IPS DF 4.7 (cell line): Measurements from ENCODE around the gene ARHGAP36.

Experiments
- DNase-seq: peaks from one replicate; pipeline ENCODE4 v3.0.0-alpha.2; 2013; ENCODE audit warnings: low spot score; ENCODE audit errors: extremely low read depth

The ARHGAP36 gene, protein sequence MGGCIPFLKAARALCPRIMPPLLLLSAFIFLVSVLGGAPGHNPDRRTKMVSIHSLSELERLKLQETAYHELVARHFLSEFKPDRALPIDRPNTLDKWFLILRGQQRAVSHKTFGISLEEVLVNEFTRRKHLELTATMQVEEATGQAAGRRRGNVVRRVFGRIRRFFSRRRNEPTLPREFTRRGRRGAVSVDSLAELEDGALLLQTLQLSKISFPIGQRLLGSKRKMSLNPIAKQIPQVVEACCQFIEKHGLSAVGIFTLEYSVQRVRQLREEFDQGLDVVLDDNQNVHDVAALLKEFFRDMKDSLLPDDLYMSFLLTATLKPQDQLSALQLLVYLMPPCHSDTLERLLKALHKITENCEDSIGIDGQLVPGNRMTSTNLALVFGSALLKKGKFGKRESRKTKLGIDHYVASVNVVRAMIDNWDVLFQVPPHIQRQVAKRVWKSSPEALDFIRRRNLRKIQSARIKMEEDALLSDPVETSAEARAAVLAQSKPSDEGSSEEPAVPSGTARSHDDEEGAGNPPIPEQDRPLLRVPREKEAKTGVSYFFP

DNA sequence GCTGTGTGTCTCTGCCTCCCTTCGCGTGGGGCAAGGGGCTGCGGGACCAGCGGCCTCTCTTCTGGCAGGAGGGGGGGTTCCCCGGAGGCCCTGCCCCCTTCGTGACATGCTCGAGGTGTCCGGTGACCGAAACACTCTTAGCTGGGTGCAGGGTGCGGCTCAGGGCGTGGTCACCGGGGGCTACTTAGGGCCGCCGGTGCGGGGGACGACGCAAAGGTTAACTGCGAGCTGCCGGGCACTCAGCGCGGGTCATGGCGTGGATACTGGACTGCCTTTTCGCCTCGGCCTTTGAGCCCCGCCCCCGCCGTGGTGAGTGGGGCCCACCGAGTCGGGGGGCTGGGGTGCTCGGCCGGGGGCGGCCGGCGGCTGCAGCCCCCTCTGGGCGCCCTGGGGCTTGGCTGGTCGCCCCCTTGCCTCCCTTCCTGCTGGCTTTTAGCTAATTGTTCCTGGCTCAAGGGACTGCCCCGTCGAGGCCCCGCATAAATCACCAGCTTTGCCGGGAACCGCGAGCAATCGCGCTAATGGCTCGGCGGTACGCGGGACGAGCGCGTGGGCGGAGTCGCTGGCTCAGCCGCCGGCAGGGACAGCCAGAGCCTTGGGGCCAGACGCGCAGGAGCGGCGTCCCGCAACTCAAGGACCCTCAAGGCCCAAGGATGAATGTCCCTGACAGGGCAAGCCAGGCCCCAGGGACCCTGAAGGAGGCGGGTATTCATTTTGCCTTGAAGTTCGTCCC, at the start of gene ARHGAP36:
Gene ARHGAP36, plus strand, starts transcription at position 211 of the 733 bp plus-strand sequence. CDS start 23,320 bp downstream, outside the sequence.
- DNase-seq, result no peak

DNA sequence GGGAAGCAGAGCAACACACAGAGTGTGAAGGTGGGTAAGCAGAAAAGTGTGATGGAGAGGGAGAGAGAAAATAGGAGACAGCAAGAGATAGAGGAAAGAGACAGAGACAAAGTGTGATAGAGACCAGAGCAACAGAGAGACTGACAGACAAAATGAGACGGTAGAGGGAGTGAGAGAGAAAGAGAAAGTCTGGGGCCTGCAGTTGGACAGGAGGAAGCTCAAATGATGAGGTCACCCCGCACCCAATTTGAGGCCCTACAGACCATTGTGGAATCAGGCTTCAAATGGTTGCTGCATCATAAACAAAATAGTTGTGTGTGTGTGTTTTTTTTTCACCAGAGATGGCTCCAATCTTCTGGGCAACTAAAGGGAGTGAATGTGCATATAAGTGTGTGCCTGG, 48.0 kb upstream of the ARHGAP36 start:
- no peak for DNase-seq

DNA sequence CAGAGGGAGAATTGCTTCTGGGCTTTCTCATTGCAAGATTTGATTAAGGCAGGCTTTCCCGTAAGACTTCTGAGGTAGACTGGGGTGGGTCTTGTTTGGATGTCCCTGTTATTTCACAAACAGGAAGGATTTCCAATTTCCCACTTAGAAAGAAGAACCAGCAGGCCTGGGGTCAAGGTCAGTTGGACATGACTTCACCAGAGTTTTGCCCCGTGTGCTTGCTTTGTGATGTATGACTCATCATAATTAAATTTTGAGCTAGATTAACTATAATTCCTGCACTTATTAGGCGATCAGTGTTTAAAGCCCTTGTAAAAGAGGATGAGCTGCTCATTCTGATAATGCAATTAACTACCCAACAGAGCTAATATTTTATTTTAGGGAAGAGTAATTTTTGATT, 32.8 kb upstream of the ARHGAP36 start:
- DNase-seq, result no peak

DNA sequence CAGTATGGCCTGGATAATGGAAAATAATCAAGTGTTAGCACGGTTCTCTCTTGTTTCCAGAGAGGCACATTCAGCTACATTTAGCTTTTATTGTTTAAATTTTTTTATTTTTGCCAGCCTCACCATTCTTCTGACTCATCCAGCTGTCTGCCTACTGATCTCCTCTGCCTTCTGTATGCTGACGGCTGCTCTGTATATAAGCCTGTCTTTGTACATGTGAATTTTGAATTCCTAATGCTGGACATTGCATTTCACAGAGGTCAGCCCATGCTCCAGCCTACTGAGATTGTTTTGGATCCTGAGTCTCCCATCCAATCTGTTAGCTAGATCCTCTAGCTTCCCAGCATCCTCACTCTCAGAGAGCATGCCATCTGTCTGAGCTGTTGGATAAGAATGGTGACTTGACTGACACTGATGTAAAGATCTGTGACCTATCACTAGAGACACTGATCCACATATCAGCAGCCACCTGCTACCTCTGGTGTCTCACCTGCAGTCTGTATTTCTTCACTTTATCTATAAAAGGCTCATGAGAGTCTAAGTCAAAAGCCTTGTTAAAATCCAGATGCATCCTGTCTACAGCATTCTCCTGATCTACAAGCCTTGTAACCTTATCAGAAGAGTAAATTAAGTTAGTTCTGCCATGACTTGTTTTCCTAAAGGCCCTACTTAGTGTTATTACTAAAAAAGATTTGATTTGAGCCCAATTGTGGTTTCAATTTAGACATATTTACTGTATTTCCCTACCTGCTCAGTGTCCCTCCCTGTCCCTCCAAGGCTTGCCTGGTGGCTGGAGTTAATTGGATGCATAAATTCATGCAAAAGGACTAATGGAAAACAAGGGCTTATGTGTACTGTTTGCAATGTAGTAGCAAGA, 25.6 kb upstream of the ARHGAP36 start:
- DNase-seq, result no peak

DNA sequence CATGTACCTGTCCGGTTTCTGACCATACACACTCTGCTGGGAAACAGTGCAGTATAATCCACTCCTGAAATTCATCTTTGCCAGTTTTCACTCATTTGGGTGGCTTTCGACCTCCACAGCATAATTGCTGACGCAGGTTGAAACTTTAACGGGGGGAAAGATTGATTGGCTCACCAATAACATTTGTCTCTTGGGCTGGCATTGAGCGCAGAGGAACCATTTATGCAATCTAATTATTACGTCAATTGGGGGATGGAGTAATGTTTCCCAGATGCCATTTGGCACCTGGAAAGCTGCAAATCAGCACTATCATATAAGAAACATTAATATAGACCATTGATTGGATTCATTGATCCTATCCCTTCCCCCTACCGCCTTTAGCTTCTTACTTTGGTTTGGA, 24.1 kb upstream of the ARHGAP36 start:
- DNase-seq, result no peak

DNA sequence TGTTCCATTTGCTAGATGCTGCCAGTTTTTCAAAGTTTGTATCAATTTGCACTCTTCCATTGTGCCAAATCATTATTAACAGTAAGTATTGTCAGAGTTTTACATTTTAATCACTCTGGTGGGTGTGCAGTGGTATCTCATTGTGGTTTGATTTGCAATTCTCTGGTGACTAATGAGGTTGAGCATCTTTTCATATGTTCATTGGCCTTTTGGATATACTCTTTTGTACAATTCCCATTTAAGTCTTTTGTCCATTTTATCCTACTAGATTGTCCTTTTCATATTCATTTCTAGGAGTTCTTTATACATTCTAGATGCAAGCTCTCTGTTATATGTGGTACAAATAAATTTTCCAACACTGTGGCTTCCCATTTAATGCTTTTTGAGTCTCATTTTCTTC, 17.4 kb upstream of the ARHGAP36 start:
- no peak for DNase-seq

DNA sequence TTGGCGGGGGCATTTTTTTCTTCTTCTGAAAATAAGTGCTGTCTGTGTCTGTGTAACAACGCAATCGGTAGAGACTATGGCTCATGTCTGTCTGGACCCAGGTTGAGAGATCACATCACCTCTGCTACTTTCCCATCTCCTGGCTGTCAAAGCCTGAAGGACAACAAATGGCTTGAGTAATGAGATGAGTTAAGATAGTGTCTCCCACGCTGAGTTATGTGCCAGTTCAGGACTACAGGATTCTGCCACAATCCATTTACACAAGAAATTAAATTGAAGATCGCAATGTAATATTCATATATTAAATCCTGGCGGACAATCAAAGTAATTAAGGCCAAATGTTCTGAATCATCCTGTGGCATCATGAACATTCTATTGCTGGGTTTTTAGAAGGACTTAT, 16.5 kb upstream of the ARHGAP36 start:
- no peak for DNase-seq

DNA sequence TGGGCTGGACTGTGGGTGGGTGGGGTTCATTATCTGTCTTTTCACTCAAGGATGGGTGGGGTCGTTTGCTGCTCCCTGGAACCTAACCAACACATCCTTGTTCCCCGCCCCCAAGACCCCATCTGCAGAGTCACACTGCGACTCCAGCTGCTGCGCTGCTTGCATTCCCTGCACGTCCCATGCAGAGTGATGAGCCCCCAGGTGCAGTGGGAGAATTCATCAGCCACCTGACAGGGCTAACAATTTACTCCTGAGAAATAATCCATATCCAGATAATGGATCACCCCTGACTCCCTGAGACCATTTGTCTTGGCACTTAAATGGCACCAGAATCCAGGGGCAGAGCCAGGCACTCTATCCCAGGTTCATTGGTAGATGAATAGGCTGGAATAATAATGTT, 12.4 kb upstream of the ARHGAP36 start:
- DNase-seq, result no peak

DNA sequence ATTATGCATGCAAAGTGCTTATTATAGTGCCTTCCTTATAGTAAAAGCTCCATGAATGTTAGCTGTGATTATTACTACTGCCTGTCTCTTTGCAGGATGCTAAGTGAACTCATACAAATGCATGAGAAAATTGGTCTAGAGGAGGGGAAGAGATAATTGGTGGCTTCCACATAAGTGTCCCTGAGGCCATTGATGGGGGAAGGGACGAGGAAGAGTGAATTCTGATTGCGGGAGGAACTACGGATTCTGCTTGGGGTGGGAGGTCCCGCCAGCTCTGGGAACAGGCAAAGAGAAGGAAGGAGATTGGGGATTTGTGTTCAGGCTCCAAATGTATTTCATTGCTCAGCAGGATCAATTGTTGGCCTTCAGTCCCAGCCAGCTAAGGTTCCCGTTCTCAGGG, 11.6 kb upstream of the ARHGAP36 start:
- no peak for DNase-seq

DNA sequence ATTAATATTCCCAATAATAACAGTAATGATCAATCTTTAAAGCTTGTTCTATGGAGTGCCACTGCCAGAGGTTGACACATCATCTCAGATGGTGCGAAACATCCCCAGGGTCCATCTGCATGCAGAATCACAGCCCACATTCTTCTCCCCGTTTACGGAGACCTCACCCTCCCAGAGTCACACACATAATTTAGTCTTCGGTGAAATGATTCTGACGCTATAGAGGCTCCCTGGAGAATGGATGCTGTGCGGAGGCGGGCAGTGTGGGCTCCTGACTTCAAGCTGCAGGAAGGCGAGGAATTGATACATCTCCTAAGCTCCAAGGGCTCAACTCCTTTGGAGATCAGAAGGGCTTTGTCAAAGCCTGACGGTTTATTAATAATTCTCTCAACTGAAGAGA, 11.0 kb upstream of the ARHGAP36 start:
- no peak for DNase-seq

DNA sequence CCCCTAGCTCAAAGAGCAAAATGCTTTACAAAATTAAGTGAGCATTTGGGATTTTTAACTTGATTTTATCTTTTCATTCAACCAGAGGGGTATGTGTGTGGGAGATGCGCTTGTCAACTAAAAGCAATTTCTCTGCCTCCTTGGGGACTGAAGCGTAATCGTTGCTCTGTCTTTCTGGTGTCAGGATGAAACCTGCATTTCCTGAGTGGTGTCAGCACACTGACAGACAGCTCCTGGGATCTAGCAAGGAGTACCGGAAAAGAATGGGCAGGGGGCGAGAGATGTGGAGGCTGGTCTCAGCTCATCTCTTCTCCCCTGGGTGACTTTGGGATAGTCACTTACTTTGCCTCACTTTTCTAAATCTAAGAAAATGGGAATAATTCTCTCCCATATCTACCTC, 5.1 kb upstream of the ARHGAP36 start:
- no peak for DNase-seq

DNA sequence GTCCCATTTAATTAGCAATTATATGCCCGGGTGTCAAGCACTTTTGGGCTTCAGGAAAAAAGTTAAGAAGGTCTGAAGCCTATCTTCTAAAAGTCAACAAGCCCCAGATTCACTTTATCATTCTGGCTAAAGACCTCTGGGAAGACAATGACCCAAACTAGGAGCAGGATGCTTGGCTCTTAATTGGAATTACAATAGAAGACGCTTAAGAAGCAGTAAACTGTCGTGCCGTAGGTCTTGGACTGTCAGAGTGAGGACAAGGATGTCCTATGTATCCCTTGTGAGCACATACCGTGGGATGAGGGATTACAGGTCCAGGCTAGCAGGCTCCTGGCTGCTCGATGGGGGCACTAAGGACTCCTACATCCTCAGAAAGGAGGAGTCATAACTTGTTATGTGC, 3.2 kb upstream of the ARHGAP36 start:
- DNase-seq, result no peak

DNA sequence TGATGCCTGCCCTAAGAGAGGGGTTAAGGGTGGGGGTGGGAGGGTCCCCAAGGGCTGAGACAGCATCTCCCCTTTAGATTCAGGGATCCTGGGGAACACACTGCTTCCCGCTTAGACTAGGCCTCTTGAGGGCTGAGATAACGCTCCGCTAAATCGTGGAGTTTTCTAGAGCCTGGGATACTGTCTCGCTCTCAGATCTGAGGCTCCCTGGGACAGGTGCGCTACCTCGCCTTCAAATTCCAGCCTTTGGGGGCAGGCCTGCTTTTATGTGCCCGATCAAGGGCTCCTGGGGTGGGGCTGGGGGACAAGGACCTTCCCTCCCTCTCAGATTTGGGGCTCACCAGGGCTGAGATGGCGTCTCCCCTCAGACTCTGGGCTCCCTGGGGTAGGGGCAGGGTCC, 440 bp upstream of the ARHGAP36 start:
- DNase-seq, result no peak

DNA sequence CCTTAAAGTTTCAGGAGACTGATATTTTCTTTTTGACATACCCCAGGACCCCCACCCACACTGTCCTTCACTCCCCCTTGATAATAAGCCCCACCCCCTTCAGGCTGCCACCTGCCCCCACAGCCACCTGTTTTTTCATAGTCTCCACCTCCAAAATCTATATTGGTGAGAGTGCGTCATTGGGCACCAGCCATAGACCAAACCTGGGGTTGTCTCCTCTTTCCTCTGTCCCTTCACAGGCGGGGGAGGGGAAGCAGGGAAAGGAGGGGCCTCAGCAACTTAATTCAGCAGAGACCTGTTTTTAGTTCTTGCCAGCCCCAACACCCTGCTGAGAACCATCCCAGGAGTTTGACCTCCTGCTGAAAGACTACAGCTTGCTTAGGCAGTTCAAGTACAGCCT, 1.1 kb downstream of the ARHGAP36 start:
- DNase-seq, result no peak

DNA sequence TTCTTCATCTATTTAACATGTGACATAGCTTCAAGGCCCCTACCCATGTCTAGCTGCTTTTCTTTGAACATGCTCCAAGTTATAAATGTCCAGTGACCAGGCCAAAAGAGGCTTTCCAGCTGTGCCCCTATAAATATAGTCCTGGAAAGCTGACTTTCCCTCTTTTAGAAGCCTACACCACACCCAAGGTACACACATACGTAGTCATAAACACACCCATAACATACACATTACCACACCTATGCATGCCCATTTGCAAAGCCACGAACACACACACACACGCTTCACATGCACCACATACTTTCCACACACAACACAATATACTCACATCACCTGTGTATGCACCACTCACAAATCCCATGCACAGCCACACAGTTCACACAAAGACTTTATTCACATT, 2.0 kb downstream of the ARHGAP36 start:
- no peak for DNase-seq

DNA sequence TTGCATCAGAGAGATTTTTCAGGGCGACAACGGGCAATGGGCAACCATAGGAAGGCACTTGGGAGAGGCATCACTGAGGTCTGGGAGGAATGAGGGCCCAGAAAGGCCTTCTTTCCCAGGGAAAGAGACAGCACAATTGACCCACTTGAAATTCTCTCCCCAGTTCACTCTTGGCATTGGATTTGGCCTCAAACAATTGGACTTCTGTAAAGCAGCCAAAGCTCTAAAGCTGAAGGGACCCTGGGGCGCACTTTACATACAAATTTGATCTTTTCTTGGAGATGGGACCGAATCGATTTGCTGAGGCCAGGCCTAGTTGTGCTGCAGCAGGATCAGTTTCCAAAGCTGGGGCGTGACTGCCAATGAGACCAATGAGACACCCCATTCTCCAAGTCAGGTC, 3.2 kb downstream of the ARHGAP36 start:
- no peak for DNase-seq

DNA sequence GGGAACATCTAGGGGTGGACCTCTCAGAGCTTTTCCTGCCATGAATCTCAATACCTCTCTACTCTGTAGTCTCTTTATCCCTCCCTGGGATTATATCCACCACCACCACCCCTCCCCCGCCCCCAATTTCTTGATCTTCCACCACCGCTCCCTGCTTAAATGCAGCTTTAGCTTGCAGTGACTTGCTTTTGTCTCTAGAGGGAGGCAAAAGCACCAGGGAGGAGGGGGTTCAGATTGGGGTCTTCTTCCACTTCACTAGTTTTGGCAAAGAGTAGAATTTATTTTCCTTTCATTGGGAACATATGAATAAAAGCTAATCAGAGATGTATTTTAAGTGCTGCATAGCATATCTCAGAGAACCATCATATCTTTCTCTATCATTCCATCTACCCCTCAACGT, 5.5 kb downstream of the ARHGAP36 start:
- no peak for DNase-seq

DNA sequence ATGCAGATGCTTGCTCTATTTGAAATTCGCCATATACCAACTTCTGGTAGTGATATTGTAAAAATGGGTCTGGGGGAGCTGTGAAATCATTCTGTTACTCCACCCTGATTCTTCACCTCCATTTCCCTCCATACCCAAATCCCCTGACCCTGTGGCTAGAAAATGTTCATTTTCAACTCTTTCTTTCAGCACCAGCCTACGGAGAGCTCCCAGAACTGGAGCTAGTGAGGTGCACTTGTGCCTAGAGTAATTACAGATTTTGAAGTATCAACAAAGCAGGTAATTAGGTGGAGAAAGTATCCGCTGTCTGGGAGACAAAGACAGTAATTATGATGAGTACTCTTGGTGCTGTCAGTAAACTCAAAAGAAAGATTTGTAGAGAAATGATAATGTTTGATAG, 8.1 kb downstream of the ARHGAP36 start:
- DNase-seq, result no peak

DNA sequence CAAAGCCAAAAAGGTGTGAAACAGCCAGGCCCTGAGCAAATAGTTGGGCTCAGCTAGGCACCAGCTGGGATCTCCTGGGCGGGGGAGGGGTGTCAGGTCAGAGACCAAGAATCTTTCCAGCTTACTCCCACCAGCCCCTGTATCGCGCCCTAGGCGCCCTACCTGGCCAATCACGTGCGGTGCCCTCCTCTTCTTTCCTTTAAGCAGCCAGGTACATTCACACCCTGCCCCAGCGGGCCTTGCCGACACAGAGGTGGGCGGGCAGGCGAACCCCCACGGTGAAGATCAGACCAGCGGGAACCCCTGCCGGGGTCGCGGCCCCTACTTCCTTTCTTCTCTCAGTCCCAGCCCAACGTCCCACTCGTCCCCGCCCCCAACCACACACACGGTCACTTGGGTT, 9.1 kb downstream of the ARHGAP36 start:
- DNase-seq, result no peak

DNA sequence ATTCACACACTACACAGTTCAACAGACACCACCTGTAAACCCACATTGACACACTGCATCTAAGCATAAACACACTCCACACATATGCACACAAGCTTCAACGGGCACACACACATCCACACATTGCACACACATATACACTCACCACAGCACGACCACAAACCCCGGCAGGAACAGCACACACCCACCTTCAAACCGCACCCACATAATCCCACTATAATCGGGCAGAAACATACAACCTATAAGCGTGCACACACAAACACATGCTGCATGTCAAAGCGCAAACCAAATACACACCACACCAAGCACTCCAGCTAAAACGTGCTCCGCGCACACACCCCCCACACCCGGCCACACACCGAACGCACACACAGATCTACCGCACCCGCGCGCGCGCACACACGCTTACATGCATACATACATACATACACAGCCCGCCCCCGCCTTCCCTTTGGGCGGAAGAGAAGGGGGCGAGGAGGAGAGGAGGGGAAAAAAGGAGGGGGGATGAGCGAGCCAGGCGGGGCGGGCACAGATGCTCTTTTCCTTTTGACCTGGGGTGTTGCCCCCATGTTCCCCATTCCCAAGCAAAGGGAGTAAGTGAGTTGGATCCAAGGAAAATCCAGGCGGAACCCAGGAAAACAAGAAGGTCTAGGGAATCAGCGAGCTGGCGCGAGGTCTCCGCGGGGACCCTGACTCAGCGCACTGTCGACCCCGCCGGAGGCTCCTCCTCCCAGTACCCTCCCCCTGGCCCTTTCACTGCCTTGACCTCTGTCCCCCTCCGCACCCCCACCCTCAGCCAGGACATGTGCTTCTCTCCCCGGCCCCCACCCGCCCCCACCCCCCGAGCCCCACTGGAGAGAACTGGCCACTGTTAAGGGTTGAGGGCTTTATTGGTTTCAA, 9.9 kb downstream of the ARHGAP36 start:
- no peak for DNase-seq
